GM23338 (cell line): ENCODE measurements around the gene FPR1.

Experiments
- CREB1 ChIP-seq: fragments of 250-450 bp; sonication (Bioruptor Pico); IDR thresholded peaks from 2 replicates; pipeline ENCODE4 v1.5.0; 2020; ENCODE audit warnings: low read depth, mild to moderate bottlenecking, moderate library complexity
- EZH2 ChIP-seq: fragments of 200-600 bp; sonication (generic); IDR thresholded peaks from one replicate; pipeline ENCODE4 v1.8.0; 2017; ENCODE audit warnings: antibody characterized with exemption, mild to moderate bottlenecking, low read depth; ENCODE audit not compliant: unreplicated experiment
- EZH2phosphoT487 ChIP-seq: fragments of 200-600 bp; sonication (generic); IDR thresholded peaks from one replicate; pipeline ENCODE4 v1.8.1; 2018; ENCODE audit warnings: antibody characterized with exemption; ENCODE audit not compliant: unreplicated experiment
- POLR2AphosphoS5 ChIP-seq: IDR thresholded peaks from 2 replicates; pipeline ENCODE4 v1.6.1; 2016; ENCODE audit warnings: antibody characterized with exemption, low read depth
- ZNF114 ChIP-seq: fragments of 250-450 bp; sonication (Bioruptor Pico); IDR thresholded peaks from 2 replicates; pipeline ENCODE4 v1.5.0; 2020; ENCODE audit warnings: mild to moderate bottlenecking, moderate library complexity
- ZNF331 ChIP-seq: fragments of 250-450 bp; sonication (Bioruptor Pico); IDR thresholded peaks from 2 replicates; pipeline ENCODE4 v1.5.0; 2020; ENCODE audit warnings: low read depth, mild to moderate bottlenecking, moderate library complexity
- TF ChIP-seq, protein P1 (sequence below), 2 experiments: fragments of 200-600 bp in 1 of 2; sonication (generic) in 1 of 2; conservative IDR thresholded peaks; 2 replicates each; pipeline versions ENCODE4 v1.5.1 to v1.6.1; 2016 to 2017; ENCODE audit warnings: antibody characterized with exemption in 2 of 2, low read depth in 2 of 2, mild to moderate bottlenecking in 2 of 2, moderate library complexity in 1 of 2
- TF ChIP-seq, protein P2 (sequence below): IDR thresholded peaks from one replicate; pipeline ENCODE4 v1.6.1; 2018; ENCODE audit warnings: antibody characterized with exemption; ENCODE audit not compliant: unreplicated experiment

DNA sequence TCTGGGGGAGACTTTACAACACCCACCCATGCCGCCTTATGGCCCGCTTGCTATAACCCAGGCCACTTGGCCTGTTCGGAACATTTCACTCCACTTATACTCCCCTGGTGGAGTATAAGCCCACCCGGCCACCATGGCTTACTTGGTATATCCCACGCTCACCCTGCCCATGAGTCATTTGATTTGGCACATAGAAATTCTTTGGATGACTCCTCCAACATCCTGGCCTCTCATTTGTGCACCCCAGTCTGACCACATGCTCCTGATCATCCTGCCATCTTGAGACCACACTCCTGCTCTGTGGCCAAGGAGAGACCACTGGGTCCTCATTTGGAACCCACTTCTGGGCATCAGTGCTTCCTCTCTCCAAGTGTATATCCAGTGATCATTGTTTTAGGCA is 53.4 kb downstream of the FPR1 start:
- TF ChIP-seq, protein P1, sequence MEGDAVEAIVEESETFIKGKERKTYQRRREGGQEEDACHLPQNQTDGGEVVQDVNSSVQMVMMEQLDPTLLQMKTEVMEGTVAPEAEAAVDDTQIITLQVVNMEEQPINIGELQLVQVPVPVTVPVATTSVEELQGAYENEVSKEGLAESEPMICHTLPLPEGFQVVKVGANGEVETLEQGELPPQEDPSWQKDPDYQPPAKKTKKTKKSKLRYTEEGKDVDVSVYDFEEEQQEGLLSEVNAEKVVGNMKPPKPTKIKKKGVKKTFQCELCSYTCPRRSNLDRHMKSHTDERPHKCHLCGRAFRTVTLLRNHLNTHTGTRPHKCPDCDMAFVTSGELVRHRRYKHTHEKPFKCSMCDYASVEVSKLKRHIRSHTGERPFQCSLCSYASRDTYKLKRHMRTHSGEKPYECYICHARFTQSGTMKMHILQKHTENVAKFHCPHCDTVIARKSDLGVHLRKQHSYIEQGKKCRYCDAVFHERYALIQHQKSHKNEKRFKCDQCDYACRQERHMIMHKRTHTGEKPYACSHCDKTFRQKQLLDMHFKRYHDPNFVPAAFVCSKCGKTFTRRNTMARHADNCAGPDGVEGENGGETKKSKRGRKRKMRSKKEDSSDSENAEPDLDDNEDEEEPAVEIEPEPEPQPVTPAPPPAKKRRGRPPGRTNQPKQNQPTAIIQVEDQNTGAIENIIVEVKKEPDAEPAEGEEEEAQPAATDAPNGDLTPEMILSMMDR (conservative IDR thresholded peaks at IDR 0.05; ENCODE audit: low read depth in 2 of 2): no peak
- TF ChIP-seq POLR2AphosphoS5 (no peak), EZH2phosphoT487 (no peak), CREB1 (CRISPR knock-in tag) (no peak), EZH2 (no peak), ZNF331 (no peak), ZNF114 (no peak)
- TF ChIP-seq, protein P2, sequence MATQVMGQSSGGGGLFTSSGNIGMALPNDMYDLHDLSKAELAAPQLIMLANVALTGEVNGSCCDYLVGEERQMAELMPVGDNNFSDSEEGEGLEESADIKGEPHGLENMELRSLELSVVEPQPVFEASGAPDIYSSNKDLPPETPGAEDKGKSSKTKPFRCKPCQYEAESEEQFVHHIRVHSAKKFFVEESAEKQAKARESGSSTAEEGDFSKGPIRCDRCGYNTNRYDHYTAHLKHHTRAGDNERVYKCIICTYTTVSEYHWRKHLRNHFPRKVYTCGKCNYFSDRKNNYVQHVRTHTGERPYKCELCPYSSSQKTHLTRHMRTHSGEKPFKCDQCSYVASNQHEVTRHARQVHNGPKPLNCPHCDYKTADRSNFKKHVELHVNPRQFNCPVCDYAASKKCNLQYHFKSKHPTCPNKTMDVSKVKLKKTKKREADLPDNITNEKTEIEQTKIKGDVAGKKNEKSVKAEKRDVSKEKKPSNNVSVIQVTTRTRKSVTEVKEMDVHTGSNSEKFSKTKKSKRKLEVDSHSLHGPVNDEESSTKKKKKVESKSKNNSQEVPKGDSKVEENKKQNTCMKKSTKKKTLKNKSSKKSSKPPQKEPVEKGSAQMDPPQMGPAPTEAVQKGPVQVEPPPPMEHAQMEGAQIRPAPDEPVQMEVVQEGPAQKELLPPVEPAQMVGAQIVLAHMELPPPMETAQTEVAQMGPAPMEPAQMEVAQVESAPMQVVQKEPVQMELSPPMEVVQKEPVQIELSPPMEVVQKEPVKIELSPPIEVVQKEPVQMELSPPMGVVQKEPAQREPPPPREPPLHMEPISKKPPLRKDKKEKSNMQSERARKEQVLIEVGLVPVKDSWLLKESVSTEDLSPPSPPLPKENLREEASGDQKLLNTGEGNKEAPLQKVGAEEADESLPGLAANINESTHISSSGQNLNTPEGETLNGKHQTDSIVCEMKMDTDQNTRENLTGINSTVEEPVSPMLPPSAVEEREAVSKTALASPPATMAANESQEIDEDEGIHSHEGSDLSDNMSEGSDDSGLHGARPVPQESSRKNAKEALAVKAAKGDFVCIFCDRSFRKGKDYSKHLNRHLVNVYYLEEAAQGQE: no peak
